Testis (tissue), 2 donors: ENCODE results near the gene FLT4.

Experiments used
- POLR2A ChIP-seq: fragments of 450-650 bp; IDR thresholded peaks from one replicate; pipeline ENCODE4 v1.6.1; 2017; ENCODE audit warnings: antibody characterized with exemption, mild to moderate bottlenecking, moderate library complexity
- TF ChIP-seq, protein P1 (sequence below), 3 experiments: fragments of 450-650 bp in 2 of 3; fragments of 200-600 bp in 1 of 3; sonication (generic) in 1 of 3; IDR thresholded peaks; one replicate each; pipeline ENCODE4 v1.5.1; 2016 to 2019; ENCODE audit warnings: antibody characterized with exemption in 3 of 3, mild to moderate bottlenecking in 2 of 3, moderate library complexity in 1 of 3

DNA sequence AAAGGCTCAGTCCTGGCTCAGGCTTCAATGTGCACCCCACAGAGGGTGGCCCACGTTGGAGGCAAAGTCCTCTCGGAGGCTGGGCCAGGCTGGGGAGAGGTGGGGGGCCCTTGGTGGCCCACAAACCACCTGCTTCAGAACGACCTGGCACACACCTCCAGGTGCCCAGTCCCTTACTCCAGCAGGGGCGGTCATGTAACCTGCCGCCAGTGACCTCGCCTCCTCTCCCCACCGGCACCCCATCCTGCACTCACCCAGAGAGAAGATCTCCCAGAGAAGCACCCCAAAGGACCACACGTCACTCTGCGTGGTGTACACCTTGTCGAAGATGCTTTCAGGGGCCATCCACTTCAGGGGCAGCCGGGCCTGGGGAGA, 35.6 kb downstream of the FLT4 start:
- TF ChIP-seq, protein P1, sequence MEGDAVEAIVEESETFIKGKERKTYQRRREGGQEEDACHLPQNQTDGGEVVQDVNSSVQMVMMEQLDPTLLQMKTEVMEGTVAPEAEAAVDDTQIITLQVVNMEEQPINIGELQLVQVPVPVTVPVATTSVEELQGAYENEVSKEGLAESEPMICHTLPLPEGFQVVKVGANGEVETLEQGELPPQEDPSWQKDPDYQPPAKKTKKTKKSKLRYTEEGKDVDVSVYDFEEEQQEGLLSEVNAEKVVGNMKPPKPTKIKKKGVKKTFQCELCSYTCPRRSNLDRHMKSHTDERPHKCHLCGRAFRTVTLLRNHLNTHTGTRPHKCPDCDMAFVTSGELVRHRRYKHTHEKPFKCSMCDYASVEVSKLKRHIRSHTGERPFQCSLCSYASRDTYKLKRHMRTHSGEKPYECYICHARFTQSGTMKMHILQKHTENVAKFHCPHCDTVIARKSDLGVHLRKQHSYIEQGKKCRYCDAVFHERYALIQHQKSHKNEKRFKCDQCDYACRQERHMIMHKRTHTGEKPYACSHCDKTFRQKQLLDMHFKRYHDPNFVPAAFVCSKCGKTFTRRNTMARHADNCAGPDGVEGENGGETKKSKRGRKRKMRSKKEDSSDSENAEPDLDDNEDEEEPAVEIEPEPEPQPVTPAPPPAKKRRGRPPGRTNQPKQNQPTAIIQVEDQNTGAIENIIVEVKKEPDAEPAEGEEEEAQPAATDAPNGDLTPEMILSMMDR (IDR thresholded peaks at IDR 0.05): no peak
- TF ChIP-seq POLR2A: no peak
